Measurements from ENCODE around the gene ADRA2B. TPM values are rescaled to one million over a fixed set of nuclear protein-coding genes. Genes with fewer than 3 reads are reported as not detected.

ADRA2B gene
- total RNA-seq, 1 donor: under 0.01 TPM

GRCh38 chr2:96111257-96111640 is 5.1 kb downstream of the ADRA2B start:
- no peak overlapping the region for H3K4me3 ChIP-seq (ENCODE audit: low read depth, low read length)
- DNase-seq (ENCODE audit: low read depth): no peak
- TF ChIP-seq, protein P1, sequence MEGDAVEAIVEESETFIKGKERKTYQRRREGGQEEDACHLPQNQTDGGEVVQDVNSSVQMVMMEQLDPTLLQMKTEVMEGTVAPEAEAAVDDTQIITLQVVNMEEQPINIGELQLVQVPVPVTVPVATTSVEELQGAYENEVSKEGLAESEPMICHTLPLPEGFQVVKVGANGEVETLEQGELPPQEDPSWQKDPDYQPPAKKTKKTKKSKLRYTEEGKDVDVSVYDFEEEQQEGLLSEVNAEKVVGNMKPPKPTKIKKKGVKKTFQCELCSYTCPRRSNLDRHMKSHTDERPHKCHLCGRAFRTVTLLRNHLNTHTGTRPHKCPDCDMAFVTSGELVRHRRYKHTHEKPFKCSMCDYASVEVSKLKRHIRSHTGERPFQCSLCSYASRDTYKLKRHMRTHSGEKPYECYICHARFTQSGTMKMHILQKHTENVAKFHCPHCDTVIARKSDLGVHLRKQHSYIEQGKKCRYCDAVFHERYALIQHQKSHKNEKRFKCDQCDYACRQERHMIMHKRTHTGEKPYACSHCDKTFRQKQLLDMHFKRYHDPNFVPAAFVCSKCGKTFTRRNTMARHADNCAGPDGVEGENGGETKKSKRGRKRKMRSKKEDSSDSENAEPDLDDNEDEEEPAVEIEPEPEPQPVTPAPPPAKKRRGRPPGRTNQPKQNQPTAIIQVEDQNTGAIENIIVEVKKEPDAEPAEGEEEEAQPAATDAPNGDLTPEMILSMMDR (IDR thresholded peaks at IDR 0.05; ENCODE audit: insufficient read depth, low read length): no peak

DNA sequence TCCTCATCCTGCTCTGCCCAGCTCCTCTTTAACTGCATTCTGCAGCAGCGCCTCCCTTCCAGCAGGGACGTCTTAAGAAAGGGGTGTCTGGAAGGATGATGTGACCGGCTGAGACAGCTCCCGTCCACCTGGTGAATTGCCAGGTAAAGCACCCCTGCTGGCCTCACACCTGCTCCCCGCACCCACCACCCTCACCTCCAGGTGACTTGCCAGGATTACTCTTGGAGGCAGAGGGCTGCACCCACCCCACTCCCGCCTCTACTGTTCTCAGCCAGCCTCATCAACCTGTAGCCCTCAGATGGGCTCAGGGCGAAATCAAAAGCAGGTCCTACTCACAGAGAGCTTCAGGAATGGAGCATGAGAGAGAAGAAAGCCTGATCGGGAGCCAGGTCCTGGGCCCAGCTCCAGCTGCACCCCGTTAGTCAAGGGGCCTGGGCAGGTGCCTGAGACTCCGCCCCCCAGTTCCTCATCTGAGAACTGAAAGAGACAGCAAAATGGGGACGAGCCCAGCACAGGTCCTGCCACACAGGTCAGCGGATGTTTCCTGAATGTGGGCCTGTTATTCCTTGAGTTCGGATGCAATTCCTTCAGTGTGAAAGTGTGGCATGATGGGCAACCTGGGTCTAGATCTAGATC is 5.6 kb downstream of the ADRA2B start:
- DNase-seq (ENCODE audit: low read depth): no peak
- TF ChIP-seq, protein P1 (IDR thresholded peaks at IDR 0.05; ENCODE audit: insufficient read depth, low read length): no peak
- no peak overlapping the region for H3K4me3 ChIP-seq (ENCODE audit: low read depth, low read length)

DNA sequence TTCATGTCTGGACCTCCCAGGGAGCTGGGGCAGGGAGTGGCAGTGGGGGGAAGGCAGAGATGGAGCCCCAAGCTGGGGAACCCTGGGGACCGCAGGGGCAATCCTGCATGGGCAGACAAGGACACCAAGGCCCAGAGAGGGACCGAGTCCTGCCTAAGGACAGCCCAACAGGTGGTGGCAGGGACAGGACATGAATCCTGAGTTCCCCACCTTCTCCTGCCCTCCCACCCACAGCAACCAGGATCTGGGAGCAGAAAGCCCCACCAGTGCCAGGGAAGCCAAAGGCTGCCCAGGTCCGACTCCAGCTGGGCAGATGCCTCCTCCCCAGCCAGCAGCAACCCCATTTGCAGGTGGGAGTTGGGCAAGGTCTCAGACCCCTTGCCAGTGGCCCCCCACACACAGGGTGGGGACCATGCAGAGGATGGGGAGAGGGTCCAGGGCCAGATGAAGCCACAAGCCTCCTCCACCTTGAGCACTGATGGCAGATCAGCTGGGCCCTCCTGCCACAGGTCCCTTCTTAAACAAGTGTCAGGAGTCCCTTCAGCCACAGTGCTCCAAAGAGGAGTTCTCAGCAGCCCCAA is 6.3 kb downstream of the ADRA2B start:
- no peak overlapping the region for H3K4me3 ChIP-seq (ENCODE audit: low read depth, low read length)
- TF ChIP-seq, protein P1 (IDR thresholded peaks at IDR 0.05; ENCODE audit: insufficient read depth, low read length): no peak
- no peak for DNase-seq (ENCODE audit: low read depth)

GRCh38 chr2:96109361-96109680 is 7.0 kb downstream of the ADRA2B start:
- H3K4me3 ChIP-seq (ENCODE audit: low read depth, low read length): no peak overlapping the region
- no peak for DNase-seq (ENCODE audit: low read depth)
- TF ChIP-seq, protein P1 (IDR thresholded peaks at IDR 0.05; ENCODE audit: insufficient read depth, low read length): no peak

- TF ChIP-seq, protein P1 (IDR thresholded peaks at IDR 0.05; ENCODE audit: insufficient read depth, low read length): no peak
- H3K4me3 ChIP-seq (ENCODE audit: low read depth, low read length): no peak overlapping the region
- peak; percentile 17 for DNase-seq (ENCODE audit: low read depth)
Observed at GRCh38 chr2:96108541-96109360, 7.6 kb downstream of the ADRA2B start.

DNA sequence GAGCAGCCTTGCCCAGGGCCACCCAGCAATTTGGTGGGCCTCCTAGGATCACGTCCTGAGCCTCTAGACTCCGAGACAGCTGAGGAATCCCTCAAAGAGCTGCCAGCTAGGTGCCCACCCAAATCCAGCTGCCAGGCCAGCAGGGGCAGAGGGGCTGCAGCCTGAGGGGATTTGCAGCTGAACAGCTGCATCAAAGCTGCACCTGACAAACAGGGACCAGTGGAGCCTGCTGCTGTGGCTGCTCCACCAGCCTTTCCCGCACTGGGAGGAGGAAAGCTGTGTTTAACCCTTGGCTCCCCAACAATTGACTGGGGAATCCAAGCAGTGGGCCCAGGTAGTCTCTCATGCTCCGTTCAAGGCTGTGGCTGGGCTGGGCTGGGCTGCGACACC is 8.2 kb downstream of the ADRA2B start:
- H3K4me3 ChIP-seq (ENCODE audit: low read depth, low read length): no peak overlapping the region
- DNase-seq (ENCODE audit: low read depth): no peak
- TF ChIP-seq, protein P1 (IDR thresholded peaks at IDR 0.05; ENCODE audit: insufficient read depth, low read length): no peak
